AG04450 (cell line): ENCODE results near the gene MAP2. TPM values are rescaled to one million over a fixed set of nuclear protein-coding genes. Genes with fewer than 3 reads are reported as not detected.

Experiments
- CTCF ChIA-PET: fragments of 300-600, 350-600 bp; formaldehyde crosslinking; extraction: SDS; loops from one replicate; lab custom pipeline; 2022; ENCODE audit warnings: antibody characterized with exemption, inconsistent platforms; lab: Charles Lee
- POLR2A ChIA-PET: fragments of 350-600 bp; formaldehyde crosslinking; extraction: SDS; loops from one replicate; lab custom pipeline; 2021; ENCODE audit warnings: antibody characterized with exemption, inconsistent platforms; lab: Yijun Ruan, JAX
- DNase-seq: peaks from one replicate; pipeline ENCODE4 v3.0.0-alpha.2; 2011; ENCODE audit warnings: low read depth, low spot score
- H3K27ac ChIP-seq: one replicate; pipeline ENCODE4 v1.5.1; 2012; ENCODE audit warnings: low read depth, low read length, control low read depth
- H3K27me3 ChIP-seq: one replicate; pipeline ENCODE4 v1.6.0; 2012; ENCODE audit warnings: low read length; ENCODE audit not compliant: control insufficient read depth, insufficient read depth
- H3K4me3 ChIP-seq: 2 replicates; pipeline ENCODE4 v1.5.1; 2011; ENCODE audit warnings: mild to moderate bottlenecking, low read depth, low read length, control low read depth
- H3K9me3 ChIP-seq: 2 replicates; pipeline ENCODE4 v1.5.1; 2012; ENCODE audit warnings: low read length; ENCODE audit not compliant: control insufficient read depth, insufficient read depth
- polyA plus RNA-seq: library from polyadenylated mRNA; depleted of rRNA; stranded (reverse); fragments of >200 nt; gene quantifications from 2 replicates; pipeline ENCODE4 v1.2.3, GENCODE V29; 2011
- TF ChIP-seq, protein P1 (sequence below): IDR thresholded peaks from 2 replicates; pipeline ENCODE4 v1.5.1; 2011; ENCODE audit warnings: low read depth, low read length, control low read depth, inconsistent platforms

The MAP2 gene
- polyA plus RNA-seq, 1 experiment, result 0.69 TPM

DNA sequence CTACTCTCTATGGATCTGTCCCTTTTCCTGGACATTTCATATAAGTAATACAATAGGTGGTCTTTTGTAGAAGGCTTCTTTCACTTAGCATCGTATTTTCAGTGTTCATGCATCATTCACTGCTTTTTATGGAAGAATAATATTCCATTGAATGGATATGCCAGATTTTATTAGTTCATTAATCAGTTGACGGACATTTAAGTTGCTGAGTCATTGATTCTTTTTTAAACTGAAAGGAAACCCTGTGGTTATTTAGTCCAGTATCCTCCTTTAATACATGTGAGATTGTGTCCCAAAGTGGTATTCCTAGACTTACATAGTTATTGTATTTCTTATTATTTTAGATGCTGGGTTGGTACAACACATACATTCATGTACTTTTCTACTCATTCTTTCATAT lies 185.7 kb downstream of the MAP2 start:
- no peaks in the 10 kb centered on the region for H3K27me3 ChIP-seq
- no peak for DNase-seq
- CTCF ChIA-PET, result interaction anchor here (1.4 kb wide), 1 partner anchor 275 kb away, joined by 6 read pairs; no protein-coding TSS in a partner anchor
- POLR2A ChIA-PET, result no interaction called here
- TF ChIP-seq, protein P1, sequence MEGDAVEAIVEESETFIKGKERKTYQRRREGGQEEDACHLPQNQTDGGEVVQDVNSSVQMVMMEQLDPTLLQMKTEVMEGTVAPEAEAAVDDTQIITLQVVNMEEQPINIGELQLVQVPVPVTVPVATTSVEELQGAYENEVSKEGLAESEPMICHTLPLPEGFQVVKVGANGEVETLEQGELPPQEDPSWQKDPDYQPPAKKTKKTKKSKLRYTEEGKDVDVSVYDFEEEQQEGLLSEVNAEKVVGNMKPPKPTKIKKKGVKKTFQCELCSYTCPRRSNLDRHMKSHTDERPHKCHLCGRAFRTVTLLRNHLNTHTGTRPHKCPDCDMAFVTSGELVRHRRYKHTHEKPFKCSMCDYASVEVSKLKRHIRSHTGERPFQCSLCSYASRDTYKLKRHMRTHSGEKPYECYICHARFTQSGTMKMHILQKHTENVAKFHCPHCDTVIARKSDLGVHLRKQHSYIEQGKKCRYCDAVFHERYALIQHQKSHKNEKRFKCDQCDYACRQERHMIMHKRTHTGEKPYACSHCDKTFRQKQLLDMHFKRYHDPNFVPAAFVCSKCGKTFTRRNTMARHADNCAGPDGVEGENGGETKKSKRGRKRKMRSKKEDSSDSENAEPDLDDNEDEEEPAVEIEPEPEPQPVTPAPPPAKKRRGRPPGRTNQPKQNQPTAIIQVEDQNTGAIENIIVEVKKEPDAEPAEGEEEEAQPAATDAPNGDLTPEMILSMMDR, result no peak
- no peak overlapping the region for H3K27ac ChIP-seq
- no peaks in the 10 kb centered on the region for H3K9me3 ChIP-seq
- H3K4me3 ChIP-seq, result no peak overlapping the region

DNA sequence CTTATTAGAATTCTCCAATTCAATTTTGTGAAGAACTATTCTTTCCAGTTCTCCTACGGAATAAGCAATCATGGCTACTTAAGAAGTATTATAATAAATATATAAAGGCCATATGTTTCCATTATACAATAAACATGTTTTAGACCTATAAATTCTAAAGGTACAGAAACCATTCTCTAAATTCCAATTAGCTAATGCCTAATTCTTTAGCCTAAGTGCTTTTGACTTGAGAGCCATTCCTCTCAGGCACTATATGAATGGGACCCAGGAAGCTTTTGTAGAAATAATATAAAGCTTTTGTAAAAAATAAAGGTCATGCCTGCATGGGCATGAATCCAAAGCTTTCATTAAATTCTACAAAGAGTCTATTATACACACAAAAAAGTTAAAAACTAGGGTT lies 186.8 kb downstream of the MAP2 start:
- Histone ChIP-seq H3K4me3 (no peak overlapping the region), H3K27me3 (no peaks in the 10 kb centered on the region), H3K9me3 (no peaks in the 10 kb centered on the region), H3K27ac (no peak overlapping the region)
- TF ChIP-seq, protein P1, result no peak
- DNase-seq, result no peak
- ChIA-PET CTCF (interaction anchor here (1.4 kb wide), 1 partner anchor 276 kb away, joined by 6 read pairs; no protein-coding TSS in a partner anchor), POLR2A (no interaction called here)

DNA sequence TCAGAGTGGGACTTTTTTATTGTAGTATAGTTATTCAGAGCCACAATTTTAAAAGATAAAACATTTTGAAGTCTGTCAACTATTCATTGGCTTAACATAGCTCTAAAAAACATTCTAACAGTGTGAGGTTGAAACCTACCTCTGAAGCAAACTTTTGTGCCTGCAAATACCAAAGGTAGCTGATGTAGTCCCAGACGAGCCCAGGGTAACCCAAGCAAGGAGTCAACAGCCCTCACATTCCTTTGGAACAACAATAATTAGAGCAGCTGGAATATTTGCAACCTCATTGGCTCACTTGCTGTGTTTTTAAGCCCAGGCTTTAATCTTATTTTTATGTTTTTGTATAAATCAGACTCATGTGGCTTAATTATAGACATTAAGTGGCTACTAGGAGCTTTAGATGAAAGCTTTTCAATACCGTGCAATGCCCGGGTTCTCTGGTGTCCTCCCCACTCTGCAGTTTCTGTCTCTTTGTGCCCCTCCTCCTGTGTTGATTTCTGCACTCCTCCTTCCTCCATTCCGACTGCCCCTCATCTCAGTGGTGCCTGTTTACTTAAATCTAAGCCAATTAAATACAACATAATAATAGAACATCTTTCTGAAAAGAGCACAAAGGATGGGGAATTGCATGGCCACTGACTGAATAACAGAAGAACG lies 189.9 kb downstream of the MAP2 start:
- no peak for DNase-seq
- CTCF ChIA-PET, result no interaction called here
- TF ChIP-seq, protein P1, result no peak
- Histone ChIP-seq H3K27ac (no peak overlapping the region), H3K27me3 (no peaks in the 10 kb centered on the region), H3K9me3 (no peaks in the 10 kb centered on the region), H3K4me3 (no peak overlapping the region)
- POLR2A ChIA-PET, result no interaction called here

DNA sequence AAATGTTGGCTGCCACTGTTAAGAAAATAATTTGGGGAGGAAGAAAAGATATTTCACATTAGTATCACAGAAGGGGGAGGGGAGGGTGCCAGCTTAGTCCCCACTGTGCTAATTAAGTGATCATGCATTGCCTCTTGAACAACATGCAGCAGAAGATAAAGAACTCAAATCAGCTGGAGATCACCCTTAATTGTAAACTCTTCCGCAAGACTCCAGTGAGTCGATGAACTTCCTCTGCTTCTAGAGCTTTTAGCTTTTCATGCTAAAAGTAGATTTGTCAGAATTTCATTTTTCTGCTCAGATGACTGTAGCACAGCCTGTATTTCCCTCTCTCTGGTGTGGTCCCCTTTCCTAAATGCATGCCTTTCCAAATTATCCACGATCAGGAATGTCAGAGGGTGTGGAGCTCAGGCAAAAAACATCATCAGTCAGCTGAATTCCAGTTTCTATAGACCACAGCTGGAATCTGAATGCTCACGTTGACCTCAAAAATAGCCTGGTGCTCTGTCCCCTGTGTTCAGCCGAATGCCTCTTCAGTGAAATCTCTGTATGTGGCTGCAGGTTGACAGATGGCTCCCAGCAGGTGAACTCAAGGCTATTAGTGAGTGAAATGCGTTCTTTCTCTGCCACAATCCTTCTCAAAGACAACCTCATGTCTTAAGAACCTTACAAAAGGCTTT lies 191.0 kb downstream of the MAP2 start:
- CTCF ChIA-PET, result no interaction called here
- POLR2A ChIA-PET, result no interaction called here
- no peak overlapping the region for H3K27ac ChIP-seq
- DNase-seq, result no peak
- no peaks in the 10 kb centered on the region for H3K9me3 ChIP-seq
- H3K27me3 ChIP-seq, result no peaks in the 10 kb centered on the region
- TF ChIP-seq, protein P1, result no peak
- H3K4me3 ChIP-seq, result no peak overlapping the region

DNA sequence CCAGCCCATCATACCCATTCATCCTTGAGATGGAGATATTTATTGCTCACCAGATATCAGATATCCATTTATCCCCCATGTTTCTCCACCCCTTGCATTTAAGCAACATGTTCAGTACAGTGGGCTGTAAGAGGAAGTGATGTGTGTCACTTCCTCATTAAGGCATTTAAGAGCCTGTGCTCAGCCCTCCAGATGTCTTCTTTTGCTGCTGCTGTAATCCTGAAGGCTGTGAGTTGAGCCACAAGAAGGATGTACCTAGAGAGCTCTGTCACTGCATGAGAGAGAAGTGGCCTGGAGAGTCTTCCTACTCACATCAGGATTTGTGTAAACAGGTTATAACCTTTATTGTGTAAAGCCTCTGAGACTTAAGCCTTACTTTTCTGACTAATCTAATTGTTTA lies 195.9 kb downstream of the MAP2 start:
- Histone ChIP-seq H3K9me3 (no peaks in the 10 kb centered on the region), H3K27me3 (no peaks in the 10 kb centered on the region), H3K27ac (no peak overlapping the region), H3K4me3 (no peak overlapping the region)
- POLR2A ChIA-PET, result no interaction called here
- TF ChIP-seq, protein P1, result no peak
- no peak for DNase-seq
- CTCF ChIA-PET, result no interaction called here
